H1 (cell line): ENCODE measurements around the gene OOEP. TPM values are rescaled to one million over a fixed set of nuclear protein-coding genes. Genes with fewer than 3 reads are reported as not detected.
A peak's percentile ranks its signal among the peaks of the same experiment; 100 is the strongest.

ENCODE experiments used
- CTCF ChIA-PET: fragments of 300-600 bp; sonication (Branson Sonifier 250); formaldehyde crosslinking; loops from one replicate; lab custom pipeline; 2021; ENCODE audit not compliant: partially characterized antibody; lab: Charles Lee
- POLR2A ChIA-PET: fragments of 300-600 bp; sonication (Branson Sonifier 250); formaldehyde crosslinking; loops from one replicate; lab custom pipeline; 2021; ENCODE audit warnings: inconsistent platforms; ENCODE audit not compliant: partially characterized antibody; lab: Charles Lee
- DNase-seq, 2 experiments: peaks; one replicate each; pipeline versions ENCODE4 v3.0.0 to v3.0.0-alpha.2; 2010 to 2022; ENCODE audit warnings: low spot score in 2 of 2, low read depth in 1 of 2, mixed read lengths in 1 of 2
- FAIRE-seq: peaks from 2 replicates; lab custom pipeline; 2011; peaks lifted over from hg19 to GRCh38; lab: Jason Lieb, UNC
- H2AFZ ChIP-seq: 2 replicates; pipeline ENCODE4 v1.8.1; 2012; ENCODE audit warnings: low read length, inconsistent platforms
- H2AK5ac ChIP-seq: 2 replicates; pipeline ENCODE4 v1.6.1; 2013; ENCODE audit warnings: low read depth, low read length
- H2BK120ac ChIP-seq: replicated peaks from 2 replicates; pipeline ENCODE3; 2013; ENCODE audit warnings: low read depth, low read length, inconsistent platforms
- H2BK12ac ChIP-seq: 2 replicates; pipeline ENCODE4 v1.6.1; 2013; ENCODE audit warnings: low read depth, low read length
- H2BK15ac ChIP-seq: 2 replicates; pipeline ENCODE4 v1.6.1; 2013; ENCODE audit warnings: low read length
- H2BK20ac ChIP-seq: 2 replicates; pipeline ENCODE4 v1.6.1; 2013; ENCODE audit warnings: low read length
- H2BK5ac ChIP-seq: 2 replicates; pipeline ENCODE4 v1.6.1; 2013; ENCODE audit warnings: low read depth, low read length
- H3K14ac ChIP-seq: 2 replicates; pipeline ENCODE4 v1.6.1; 2013; ENCODE audit warnings: inconsistent platforms; ENCODE audit not compliant: insufficient read length
- H3K18ac ChIP-seq: 2 replicates; pipeline ENCODE4 v1.6.1; 2013; ENCODE audit warnings: low read length; ENCODE audit errors: extremely low read depth
- H3K23ac ChIP-seq: 2 replicates; pipeline ENCODE4 v1.6.1; 2013; ENCODE audit warnings: inconsistent platforms; ENCODE audit not compliant: insufficient read length
- H3K23me2 ChIP-seq: 2 replicates; pipeline ENCODE4 v1.6.1; 2013; ENCODE audit warnings: low read depth, low read length
- H3K27ac ChIP-seq: 2 replicates; pipeline ENCODE4 v1.6.1; 2011; ENCODE audit warnings: low read depth, low read length, inconsistent platforms
- H3K27me3 ChIP-seq, 4 experiments: replicated peaks in 1 of 4; 1 replicate in 1 of 4; 2 replicates in 3 of 4; pipeline versions ENCODE4 v1.6.1 to v1.8.1; 2011 to 2013; ENCODE audit warnings: low read length in 3 of 4, mild to moderate bottlenecking in 3 of 4, inconsistent platforms in 2 of 4, mixed read lengths in 2 of 4, moderate library complexity in 1 of 4; ENCODE audit not compliant: control insufficient read depth in 3 of 4, insufficient read depth in 3 of 4; ENCODE audit errors: extremely low read depth in 1 of 4
- H3K36me3 ChIP-seq, 4 experiments: 2 replicates each; pipeline versions ENCODE4 v1.6.1 to v1.8.1; 2011 to 2013; ENCODE audit warnings: mild to moderate bottlenecking in 4 of 4, low read length in 3 of 4, moderate library complexity in 2 of 4, control low read depth in 1 of 4, inconsistent platforms in 1 of 4; ENCODE audit not compliant: insufficient read depth in 4 of 4, control insufficient read depth in 2 of 4
- H3K4ac ChIP-seq: replicated peaks from 2 replicates; pipeline ENCODE3; 2013; ENCODE audit warnings: low read length, low read depth, mixed read lengths, inconsistent platforms; ENCODE audit not compliant: insufficient read length
- H3K4me1 ChIP-seq, 4 experiments: replicated peaks in 1 of 4; 1 replicate in 1 of 4; 2 replicates in 3 of 4; pipeline versions ENCODE4 v1.6.1 to v1.8.1; 2011 to 2013; ENCODE audit warnings: low read length in 3 of 4, inconsistent platforms in 2 of 4, mixed read lengths in 1 of 4; ENCODE audit not compliant: insufficient read depth in 4 of 4, control insufficient read depth in 3 of 4
- H3K4me2 ChIP-seq, 2 experiments: 2 replicates each; pipeline versions ENCODE4 v1.6.1 to v1.8.1; 2011 to 2013; ENCODE audit warnings: low read depth in 2 of 2, low read length in 2 of 2, control low read depth in 1 of 2, inconsistent platforms in 1 of 2, mild to moderate bottlenecking in 1 of 2; ENCODE audit not compliant: insufficient read depth in 1 of 2
- H3K4me3 ChIP-seq, 4 experiments: fragments of 200-600, 300-600 bp in 1 of 4; sonication (generic), shearing (Covaris generic), sonication (Bioruptor Twin) in 1 of 4; 2 replicates each; pipeline versions ENCODE4 v1.5.1 to v1.8.1; 2011 to 2016; ENCODE audit warnings: low read length in 4 of 4, low read depth in 3 of 4, control low read depth in 2 of 4, inconsistent platforms in 2 of 4, mild to moderate bottlenecking in 2 of 4, mixed read lengths in 1 of 4, moderate library complexity in 1 of 4; ENCODE audit not compliant: insufficient read depth in 2 of 4; ENCODE audit errors: extremely low read depth in 1 of 4
- H3K56ac ChIP-seq: replicated peaks from 2 replicates; pipeline ENCODE3; 2013; ENCODE audit warnings: low read depth, mild to moderate bottlenecking, mixed read lengths, low read length, inconsistent platforms; ENCODE audit not compliant: insufficient read length
- H3K79me1 ChIP-seq: 2 replicates; pipeline ENCODE4 v1.6.1; 2013; ENCODE audit warnings: low read depth, low read length, control low read depth
- H3K79me2 ChIP-seq, 2 experiments: 2 replicates each; pipeline versions ENCODE4 v1.6.1 to v1.8.1; 2012 to 2013; ENCODE audit warnings: low read length in 2 of 2, mild to moderate bottlenecking in 2 of 2, inconsistent platforms in 1 of 2; ENCODE audit not compliant: insufficient read depth in 2 of 2, control insufficient read depth in 1 of 2
- H3K9ac ChIP-seq, 4 experiments: replicated peaks in 1 of 4; 1 replicate in 1 of 4; 2 replicates in 3 of 4; pipeline versions ENCODE4 v1.6.1 to v1.8.1; 2011 to 2013; ENCODE audit warnings: low read depth in 3 of 4, low read length in 3 of 4, control low read depth in 2 of 4, mild to moderate bottlenecking in 2 of 4, moderate library complexity in 2 of 4, inconsistent platforms in 1 of 4; ENCODE audit errors: extremely low read depth in 1 of 4
- H3K9me3 ChIP-seq, 2 experiments: 2 replicates each; pipeline versions ENCODE4 v1.6.1 to v1.8.1; 2012 to 2013; ENCODE audit warnings: mild to moderate bottlenecking in 2 of 2, moderate library complexity in 2 of 2, control low read depth in 1 of 2, inconsistent platforms in 1 of 2, low read depth in 1 of 2, low read length in 1 of 2, mixed read lengths in 1 of 2; ENCODE audit not compliant: insufficient read depth in 2 of 2
- H4K20me1 ChIP-seq, 2 experiments: replicated peaks in 1 of 2; 2 replicates each; pipeline versions ENCODE3 to v1.8.1; 2011 to 2013; ENCODE audit warnings: inconsistent platforms in 2 of 2, low read length in 2 of 2, mild to moderate bottlenecking in 1 of 2; ENCODE audit not compliant: insufficient read depth in 2 of 2, control insufficient read depth in 1 of 2
- H4K5ac ChIP-seq: 2 replicates; pipeline ENCODE4 v1.6.1; 2013; ENCODE audit warnings: low read length, low read depth, mixed read lengths, inconsistent platforms; ENCODE audit not compliant: insufficient read length
- H4K8ac ChIP-seq: 2 replicates; pipeline ENCODE4 v1.8.0; 2013; ENCODE audit warnings: mild to moderate bottlenecking, moderate library complexity, low read length, inconsistent platforms; ENCODE audit not compliant: insufficient read depth; ENCODE audit errors: extremely low read depth
- H4K91ac ChIP-seq: replicated peaks from 2 replicates; pipeline ENCODE3; 2013; ENCODE audit warnings: low read length, mixed read lengths, inconsistent platforms; ENCODE audit not compliant: insufficient read length
- BCL11A ChIP-seq, 2 experiments: IDR thresholded peaks; one replicate each; pipeline ENCODE4 v1.6.1; 2011; ENCODE audit warnings: low read depth in 2 of 2, low read length in 2 of 2, mild to moderate bottlenecking in 2 of 2
- SIRT6 ChIP-seq: IDR thresholded peaks from one replicate; pipeline ENCODE4 v1.7.1; 2012; ENCODE audit warnings: low read length, inconsistent platforms
- WGBS, 2 experiments: shearing (Covaris generic) in 1 of 2; methylation state at CpG; one replicate each; pipeline versions ENCODE4 v1.1.6 to v1.1.7; 2013 to 2015; ENCODE audit warnings: low lambda C conversion rate in 2 of 2, mixed read lengths in 2 of 2, inconsistent platforms in 1 of 2, low coverage in 1 of 2, missing lambda C conversion rate in 1 of 2; ENCODE audit not compliant: insufficient replicate concordance in 2 of 2, insufficient coverage in 1 of 2, insufficient read length in 1 of 2; ENCODE audit errors: extremely low coverage in 1 of 2, missing lambda C conversion rate in 1 of 2; 5-methylcytosine and 5-hydroxymethylcytosine counted together
- polyA plus RNA-seq, 7 experiments: library from polyadenylated mRNA; depleted of rRNA in 3 of 7; stranded (reverse) in 5 of 7; unstranded in 2 of 7; fragments of >200 nt in 5 of 7; fragments of 200-250 nt in 2 of 7; gene quantifications; 1 replicate in 5 of 7; 2 replicates in 1 of 7; 4 replicates in 1 of 7; pipeline versions ENCODE4 v1.2.1 to v1.2.3, GENCODE V29; 2011 to 2013; ENCODE audit warnings: missing spikeins in 2 of 7, mixed read lengths in 2 of 7
- total RNA-seq: library from RNA; stranded (reverse); fragmentation: NEBNext Ultra II Directional; extraction: Animal tissue kit (Norgen Biotek cat#: 25700); gene quantifications from 2 replicates; pipeline ENCODE4 v1.2.1, GENCODE V29; 2021

Gene OOEP
- total and polyA plus RNA-seq, 2 of the 8 experiments (the other 6 are each of a cell fraction or from before 2014, with no cell fraction given) = 0.20 to 0.41 TPM

DNA sequence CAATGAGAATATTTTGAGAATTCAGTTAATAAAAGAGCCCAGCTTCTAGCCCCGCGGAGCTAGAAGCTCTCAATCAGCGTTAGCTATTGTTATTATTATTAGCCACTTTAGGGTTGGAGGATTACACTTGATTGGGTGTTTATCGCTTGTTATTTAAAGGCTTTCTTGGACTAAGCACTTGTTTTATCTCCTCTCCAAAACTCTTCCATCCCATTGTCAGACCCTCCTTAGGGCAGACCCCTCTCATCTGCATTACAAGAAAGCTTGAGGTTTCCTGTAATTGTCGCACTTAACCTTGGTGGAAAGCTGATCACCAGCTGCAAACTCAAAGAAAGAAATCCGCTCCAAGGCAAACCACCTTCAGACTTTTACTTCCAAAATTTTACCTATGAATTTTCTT lies 20.4 kb downstream of the OOEP start:
- POLR2A ChIA-PET = interaction anchor here (0.9 to 2.9 kb wide), 11 partner anchors 10 to 304 kb away, joined by 3 to 15 read pairs (median 4); partner anchors contain the start of genes KHDC1, MTO1 and SLC17A5
- Histone ChIP-seq H3K18ac (no peak overlapping the region), H2BK15ac (no peak overlapping the region), H3K9me3 (peaks cover 0 to 9% of the 10 kb centered on the region in 2 experiments; a peak in 1 of 4 replicates), H2AK5ac (no peak overlapping the region), H4K8ac (no peak overlapping the region), H2AFZ (no peak overlapping the region), H3K36me3 (no peaks in the 10 kb centered on the region), H4K20me1 (no peaks in the 10 kb centered on the region), H3K56ac (no peak overlapping the region), H2BK120ac (no peak overlapping the region), H3K27me3 (no peaks in the 10 kb centered on the region; a peak in 1 of 7 replicates), H3K23me2 (no peaks in the 10 kb centered on the region), H4K91ac (no peak overlapping the region), H3K4me1 (peaks cover 8 to 22% (median 15%) of the 10 kb centered on the region in 4 experiments), H2BK12ac (no peak overlapping the region; the same call in 1 of the 2 replicates), H2BK5ac (no peak overlapping the region), H3K4me3 (peak overlapping the region in 1 of 4 experiments; percentile 39; a peak in 2 of 8 replicates), H3K79me2 (no peaks in the 10 kb centered on the region), H3K23ac (no peak overlapping the region), H3K27ac (0 out of 2 replicates have a peak overlapping the region, but pooled peaks have one; percentile 37), H4K5ac (no peak overlapping the region), H3K4ac (no peak overlapping the region), H3K79me1 (no peaks in the 10 kb centered on the region), H3K4me2 (peak overlapping the region; percentile 44 to 47; a peak in 2 of 4 replicates), H2BK20ac (no peak overlapping the region), H3K14ac (no peak overlapping the region), H3K9ac (no peak overlapping the region)
- DNase-seq = peak in 1 of 2 experiments; percentile 78
- WGBS, 2 experiments = 1% methylated on average over 6 of the region's 6 CpGs; no CpG with 5 or more reads in 1 of the 2 experiments
- FAIRE-seq = peak; percentile 99
- CTCF ChIA-PET = interaction anchor here (0.6 to 1.0 kb wide), 4 partner anchors 21 to 29 kb away, joined by 3 to 4 read pairs (median 3); no protein-coding TSS in a partner anchor
- TF ChIP-seq BCL11A (IDR thresholded peaks at IDR 0.05; ENCODE audit: low read depth in 2 of 2, low read length in 2 of 2) (peak; percentile 5 to 72), SIRT6 (no peak)
